MM.1S (cell line): ENCODE data around the gene AGAP3.

Experiments
- DNase-seq: peaks from one replicate; pipeline ENCODE4 v3.0.0-alpha.2; 2015
- H2AFZ ChIP-seq: fragments of 300-600 bp; sonication (generic); 2 replicates; pipeline ENCODE4 v1.6.0; 2016; ENCODE audit warnings: antibody characterized with exemption, low read length
- H3F3A ChIP-seq: fragments of 300-600 bp; sonication (generic); 2 replicates; pipeline ENCODE4 v1.6.1; 2016; ENCODE audit warnings: mild to moderate bottlenecking, antibody characterized with exemption, low read length, moderate library complexity, mixed read lengths; ENCODE audit not compliant: insufficient read depth
- H3K27ac ChIP-seq: fragments of 300-600 bp; sonication (generic); 2 replicates; pipeline ENCODE4 v1.5.1; 2016; ENCODE audit warnings: mild to moderate bottlenecking, low read length
- H3K27me3 ChIP-seq: fragments of 300-600 bp; sonication (generic); replicated peaks from 2 replicates; pipeline ENCODE4 v1.6.0; 2016; ENCODE audit warnings: low read length; ENCODE audit not compliant: insufficient read depth
- H3K36me3 ChIP-seq: fragments of 300-600 bp; sonication (generic); replicated peaks from 2 replicates; pipeline ENCODE4 v1.6.1; 2016; ENCODE audit warnings: mild to moderate bottlenecking, low read length, mixed read lengths; ENCODE audit not compliant: insufficient read depth
- H3K4me1 ChIP-seq: fragments of 300-600 bp; sonication (generic); 2 replicates; pipeline ENCODE4 v1.6.1; 2016; ENCODE audit warnings: low read length, mixed read lengths
- H3K4me2 ChIP-seq: fragments of 300-600 bp; sonication (generic); 2 replicates; pipeline ENCODE4 v1.6.0; 2016; ENCODE audit warnings: low read depth, low read length
- H3K4me3 ChIP-seq: fragments of 300-600 bp; sonication (generic); 2 replicates; pipeline ENCODE4 v1.5.1; 2016; ENCODE audit warnings: low read length, mixed read lengths
- H3K79me2 ChIP-seq: fragments of 300-600 bp; sonication (generic); 2 replicates; pipeline ENCODE4 v1.6.1; 2016; ENCODE audit warnings: mixed run types, low read length, mixed read lengths
- H3K9ac ChIP-seq: fragments of 300-600 bp; sonication (generic); 2 replicates; pipeline ENCODE4 v1.6.1; 2016; ENCODE audit warnings: low read length, mixed read lengths
- H3K9me2 ChIP-seq: fragments of 300-600 bp; sonication (generic); replicated peaks from 2 replicates; pipeline ENCODE4 v1.6.1; 2016; ENCODE audit warnings: mild to moderate bottlenecking, low read length, mixed read lengths; ENCODE audit not compliant: insufficient read depth
- H3K9me3 ChIP-seq: fragments of 300-600 bp; sonication (generic); replicated peaks from 2 replicates; pipeline ENCODE4 v1.6.1; 2016; ENCODE audit warnings: mild to moderate bottlenecking, low read length, mixed read lengths; ENCODE audit not compliant: insufficient read depth
- H4K20me1 ChIP-seq: fragments of 300-600 bp; sonication (generic); 2 replicates; pipeline ENCODE4 v1.6.1; 2016; ENCODE audit warnings: mild to moderate bottlenecking, low read length, moderate library complexity, mixed read lengths; ENCODE audit not compliant: insufficient read depth
- EZH2 ChIP-seq: fragments of 300-600 bp; sonication (generic); optimal IDR thresholded peaks from 2 replicates; pipeline ENCODE3; 2017; ENCODE audit warnings: low read depth, mild to moderate bottlenecking, antibody characterized with exemption, low read length, mixed read lengths
- EZH2phosphoT487 ChIP-seq: fragments of 300-600 bp; sonication (generic); IDR thresholded peaks from 2 replicates; pipeline ENCODE4 v1.6.1; 2018; ENCODE audit warnings: antibody characterized with exemption, low read length
- TF ChIP-seq, protein P1 (sequence below): fragments of 300-600 bp; sonication (generic); IDR thresholded peaks from 2 replicates; pipeline ENCODE4 v1.5.1; 2016; ENCODE audit warnings: antibody characterized with exemption, low read length, mixed read lengths

The AGAP3 gene

DNA sequence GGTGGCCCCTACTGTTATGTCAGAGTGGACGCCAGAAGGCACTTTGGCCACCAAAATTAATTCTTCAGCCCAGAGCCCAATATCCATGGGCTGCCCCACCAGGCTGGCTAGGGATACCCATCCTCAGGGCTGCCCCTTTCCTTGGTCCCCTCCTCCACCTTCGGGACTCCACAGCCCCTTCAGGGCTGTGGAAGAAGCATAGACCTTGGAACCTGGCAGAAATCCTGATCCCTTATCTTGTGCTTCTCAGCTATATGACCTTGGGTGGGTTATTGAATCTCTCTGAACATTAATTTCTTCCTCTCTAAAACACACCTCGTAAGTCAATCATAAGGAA is 2.5 kb upstream of the AGAP3 start:
- H3K4me1 ChIP-seq, result peaks cover 27% of the 10 kb centered on the region

DNA sequence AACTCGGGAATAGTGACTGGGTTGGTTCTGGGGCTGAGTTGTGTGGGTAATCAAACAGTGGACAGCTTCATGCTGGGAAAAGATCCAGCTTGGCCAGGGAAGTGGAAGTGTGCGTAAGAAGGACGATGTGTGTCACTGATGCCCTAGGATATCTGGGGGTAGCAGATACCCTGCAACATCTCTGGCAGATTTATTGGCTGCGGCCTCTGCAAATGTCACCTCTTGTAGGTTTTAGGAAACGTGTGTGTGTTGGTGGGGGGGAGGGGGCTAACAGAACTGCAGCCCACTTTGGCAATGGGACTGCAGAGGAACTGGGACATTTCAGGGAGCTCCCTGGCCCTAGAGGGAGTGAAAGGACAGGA is 965 bp upstream of the AGAP3 start:
- Histone ChIP-seq H3K4me1 (peaks cover 19% of the 10 kb centered on the region), H3K9ac (no peak overlapping the region), H4K20me1 (peaks cover 8% of the 10 kb centered on the region; the same call in 1 of the 2 replicates), H3K4me3 (peak overlapping the region; percentile 65; the same call in 1 of the 2 replicates), H3K36me3 (no peaks in the 10 kb centered on the region), H3K4me2 (peak overlapping the region; percentile 78), H3K79me2 (peaks cover 62% of the 10 kb centered on the region), H3K27me3 (no peaks in the 10 kb centered on the region), H3F3A (peaks cover 23% of the 10 kb centered on the region), H2AFZ (no peak overlapping the region), H3K9me2 (no peaks in the 10 kb centered on the region), H3K9me3 (no peaks in the 10 kb centered on the region), H3K27ac (no peak overlapping the region)
- TF ChIP-seq EZH2phosphoT487 (no peak), EZH2 (no peak)
- TF ChIP-seq, protein P1, sequence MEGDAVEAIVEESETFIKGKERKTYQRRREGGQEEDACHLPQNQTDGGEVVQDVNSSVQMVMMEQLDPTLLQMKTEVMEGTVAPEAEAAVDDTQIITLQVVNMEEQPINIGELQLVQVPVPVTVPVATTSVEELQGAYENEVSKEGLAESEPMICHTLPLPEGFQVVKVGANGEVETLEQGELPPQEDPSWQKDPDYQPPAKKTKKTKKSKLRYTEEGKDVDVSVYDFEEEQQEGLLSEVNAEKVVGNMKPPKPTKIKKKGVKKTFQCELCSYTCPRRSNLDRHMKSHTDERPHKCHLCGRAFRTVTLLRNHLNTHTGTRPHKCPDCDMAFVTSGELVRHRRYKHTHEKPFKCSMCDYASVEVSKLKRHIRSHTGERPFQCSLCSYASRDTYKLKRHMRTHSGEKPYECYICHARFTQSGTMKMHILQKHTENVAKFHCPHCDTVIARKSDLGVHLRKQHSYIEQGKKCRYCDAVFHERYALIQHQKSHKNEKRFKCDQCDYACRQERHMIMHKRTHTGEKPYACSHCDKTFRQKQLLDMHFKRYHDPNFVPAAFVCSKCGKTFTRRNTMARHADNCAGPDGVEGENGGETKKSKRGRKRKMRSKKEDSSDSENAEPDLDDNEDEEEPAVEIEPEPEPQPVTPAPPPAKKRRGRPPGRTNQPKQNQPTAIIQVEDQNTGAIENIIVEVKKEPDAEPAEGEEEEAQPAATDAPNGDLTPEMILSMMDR, result no peak
- no peak for DNase-seq

More for the DNA sequence above, 2.5 kb upstream of the AGAP3 start:
- H3K9me3 ChIP-seq, result no peaks in the 10 kb centered on the region
- H3K27ac ChIP-seq, result no peak overlapping the region
- TF ChIP-seq EZH2 (no peak), EZH2phosphoT487 (no peak)
- TF ChIP-seq, protein P1, result no peak
- peaks cover 23% of the 10 kb centered on the region for H3F3A ChIP-seq
- H3K36me3 ChIP-seq, result no peaks in the 10 kb centered on the region
- DNase-seq, result no peak
- no peaks in the 10 kb centered on the region for H4K20me1 ChIP-seq
- H3K4me2 ChIP-seq, result peak overlapping the region; percentile 84
- H2AFZ ChIP-seq, result peak overlapping the region; percentile 89
- peak overlapping the region; percentile 83; the same call in 1 of the 2 replicates for H3K9ac ChIP-seq
- no peaks in the 10 kb centered on the region for H3K27me3 ChIP-seq
- H3K9me2 ChIP-seq, result no peaks in the 10 kb centered on the region
- peak overlapping the region; percentile 81 for H3K4me3 ChIP-seq
- peaks cover 62% of the 10 kb centered on the region for H3K79me2 ChIP-seq

GRCh38 chr7:151086802-151087244 is 548 bp downstream of the AGAP3 start:
- Histone ChIP-seq H2AFZ (peak overlapping the region; percentile 71), H3K79me2 (peaks cover 64% of the 10 kb centered on the region), H3F3A (peaks cover 21% of the 10 kb centered on the region), H3K4me3 (peak overlapping the region; percentile 77), H3K36me3 (no peaks in the 10 kb centered on the region), H3K27ac (peak overlapping the region; percentile 52; the same call in 1 of the 2 replicates), H3K9ac (peak overlapping the region; percentile 77), H3K9me3 (no peaks in the 10 kb centered on the region), H3K9me2 (no peaks in the 10 kb centered on the region), H3K27me3 (no peaks in the 10 kb centered on the region), H3K4me1 (peaks cover 18% of the 10 kb centered on the region), H4K20me1 (peaks cover 8% of the 10 kb centered on the region; the same call in 1 of the 2 replicates), H3K4me2 (peak overlapping the region; percentile 89)
- TF ChIP-seq EZH2 (no peak), EZH2phosphoT487 (no peak)
- TF ChIP-seq, protein P1, result no peak
- peak; percentile 45 for DNase-seq
